Stimulated activated CD4-positive, alpha-beta T cell treated with anti-CD3 and anti-CD28 coated beads, Interleukin-15, amount 100 ng/mL, for 24 hours (primary cell): ENCODE data around the gene ZNF530.
A peak's percentile ranks its signal among the peaks of the same experiment; 100 is the strongest.

Experiments used
- DNase-seq: peaks from one replicate; pipeline ENCODE4 v3.0.0-alpha.2; 2020

Gene ZNF530

DNA sequence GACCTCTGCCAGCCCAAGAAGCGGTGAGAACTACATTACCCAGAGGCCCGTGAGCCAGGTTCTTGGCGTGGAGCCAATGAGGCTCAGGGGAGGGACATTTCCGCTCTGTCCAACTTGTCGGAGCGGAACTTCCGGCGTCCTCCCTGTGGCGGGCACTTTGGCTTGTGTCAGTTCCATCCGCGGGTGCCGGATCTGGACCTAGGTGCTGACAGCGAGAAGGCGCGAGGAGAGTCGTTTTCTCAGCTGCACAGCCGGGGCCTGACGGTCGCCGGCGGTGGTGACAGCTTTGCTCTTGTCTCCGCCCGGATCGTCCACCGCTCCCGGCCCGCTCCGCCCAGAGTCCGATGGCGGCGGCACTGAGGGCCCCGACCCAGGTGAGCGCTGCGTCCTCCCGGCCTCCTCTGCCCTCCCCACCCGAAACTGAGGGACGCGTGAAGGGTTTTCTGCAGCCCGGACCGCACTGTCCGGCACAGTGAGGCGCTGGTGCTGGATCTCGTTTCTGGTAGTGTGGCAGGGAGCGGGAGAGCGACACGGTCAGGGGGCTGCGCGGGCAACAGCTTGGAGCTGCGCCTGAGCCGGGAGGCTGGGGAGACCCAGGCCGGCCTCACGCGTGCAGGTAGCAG is at the start of gene ZNF530:
Gene ZNF530, plus strand, starts transcription at position 125 of the 623 bp plus-strand sequence. CDS start 4,461 bp downstream, outside the sequence.
- peak; percentile 93 for DNase-seq

DNA sequence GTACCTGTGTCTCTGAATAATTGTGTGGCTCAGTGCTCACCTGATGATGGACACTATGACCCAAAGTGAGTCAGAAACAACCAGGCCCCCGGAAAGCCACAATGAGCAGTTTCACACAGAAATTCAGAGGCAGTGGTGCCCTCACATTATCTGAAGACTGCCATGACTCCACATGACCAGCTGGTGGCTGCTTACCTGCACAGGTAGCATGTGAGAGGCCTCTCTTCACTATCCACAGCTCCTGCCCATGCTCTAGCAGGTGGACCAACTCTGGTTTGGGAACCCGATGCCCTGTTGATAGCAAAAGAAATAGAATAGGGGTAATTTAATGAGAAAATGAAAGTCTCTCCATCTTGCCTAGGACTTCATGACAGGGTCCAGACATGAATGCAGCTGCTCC is 47.3 kb upstream of the ZNF530 start:
- DNase-seq, result no peak

DNA sequence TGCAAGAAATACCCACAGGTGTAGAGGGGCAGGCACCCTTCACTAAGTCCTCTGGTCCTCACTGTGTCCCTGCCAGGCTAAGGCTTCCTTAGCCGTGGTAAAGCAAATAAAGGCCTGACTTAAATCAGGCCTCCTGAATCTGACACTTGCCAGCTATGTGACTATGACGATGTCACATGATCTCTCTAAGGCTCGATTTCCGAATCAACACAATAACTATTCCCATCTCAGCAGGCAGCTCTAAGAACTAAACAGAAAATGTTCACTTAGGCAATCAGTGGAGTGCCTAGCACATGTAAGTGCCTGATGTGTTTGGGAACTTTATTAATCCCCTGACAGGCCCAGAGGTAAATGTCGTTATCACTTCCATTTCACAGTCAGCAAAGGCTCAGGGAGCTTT is 42.0 kb upstream of the ZNF530 start:
- no peak for DNase-seq

DNA sequence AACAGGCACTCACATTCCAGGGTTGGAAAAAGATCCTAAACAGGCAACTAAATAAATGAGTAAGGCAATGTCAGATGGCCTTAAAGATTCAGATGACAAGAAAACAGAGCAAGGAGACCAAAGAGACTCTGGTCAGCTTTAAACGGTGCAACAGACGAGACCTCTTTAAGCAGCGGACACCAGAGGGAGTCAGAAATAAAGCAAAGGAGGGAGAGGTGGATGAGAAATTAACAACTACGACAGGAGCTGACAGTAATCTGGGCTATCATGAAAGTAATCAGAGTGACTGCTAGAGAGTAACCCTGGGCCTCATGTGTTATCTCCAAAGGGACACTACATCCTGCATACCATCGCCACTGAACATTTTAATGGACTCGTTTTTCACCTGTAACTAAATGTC is 41.2 kb upstream of the ZNF530 start:
- DNase-seq, result no peak

DNA sequence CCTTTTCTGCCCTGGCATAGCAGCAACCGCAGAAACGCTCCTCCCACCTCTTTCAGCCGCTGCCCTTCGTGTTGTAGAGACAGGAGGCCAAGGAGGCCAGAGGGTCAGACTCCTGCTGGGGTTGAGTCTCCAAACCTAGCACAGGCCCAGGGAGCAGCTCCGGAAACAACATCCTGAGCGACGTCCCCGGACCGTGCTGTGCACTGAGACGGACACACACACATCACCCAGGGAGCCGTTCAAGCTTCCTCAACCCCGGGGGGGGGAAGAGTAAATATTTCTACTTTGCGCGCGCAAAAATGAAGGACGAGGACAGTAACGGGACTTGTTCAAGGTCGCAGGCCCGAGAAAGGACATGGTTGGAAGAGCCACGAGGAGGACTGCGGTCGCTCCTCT is 40.7 kb upstream of the ZNF530 start:
- DNase-seq, result peak; percentile 25

DNA sequence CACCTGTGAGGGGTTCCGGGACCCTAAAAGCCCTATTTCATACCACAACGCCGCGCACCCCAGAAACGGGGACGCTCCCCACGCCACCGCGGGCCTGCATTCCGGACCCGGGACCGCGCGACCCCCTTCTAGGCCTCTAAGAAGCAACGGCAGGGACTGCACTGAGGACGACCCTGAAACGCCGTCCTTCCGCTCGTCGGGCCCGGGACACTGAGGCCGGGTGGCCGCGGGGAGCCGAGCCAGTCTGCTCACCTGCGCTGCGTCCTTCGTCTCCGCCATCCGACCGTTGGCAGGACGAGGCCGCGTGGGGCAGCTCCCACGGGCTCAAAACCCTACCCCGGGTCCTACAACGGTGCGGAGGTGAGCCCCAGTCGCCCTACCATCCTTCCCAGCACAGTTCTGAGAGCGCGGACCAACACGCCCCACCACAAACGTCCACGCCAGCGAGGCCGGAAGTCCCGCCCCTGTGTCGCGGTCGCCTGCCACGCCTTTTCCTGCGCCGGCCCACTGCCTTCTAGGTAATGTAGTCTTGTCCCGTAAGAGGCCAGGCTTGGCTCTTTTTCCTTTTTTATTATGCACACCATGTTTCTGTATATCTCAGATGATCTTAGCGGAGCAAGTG is 40.2 kb upstream of the ZNF530 start, which contains the start of gene ZNF550:
Gene ZNF550, minus strand, starts transcription at position 460 of the 622 bp plus-strand sequence. Its CDS starts 181 bp downstream, at position 279.
- DNase-seq, result peak; percentile 91

DNA sequence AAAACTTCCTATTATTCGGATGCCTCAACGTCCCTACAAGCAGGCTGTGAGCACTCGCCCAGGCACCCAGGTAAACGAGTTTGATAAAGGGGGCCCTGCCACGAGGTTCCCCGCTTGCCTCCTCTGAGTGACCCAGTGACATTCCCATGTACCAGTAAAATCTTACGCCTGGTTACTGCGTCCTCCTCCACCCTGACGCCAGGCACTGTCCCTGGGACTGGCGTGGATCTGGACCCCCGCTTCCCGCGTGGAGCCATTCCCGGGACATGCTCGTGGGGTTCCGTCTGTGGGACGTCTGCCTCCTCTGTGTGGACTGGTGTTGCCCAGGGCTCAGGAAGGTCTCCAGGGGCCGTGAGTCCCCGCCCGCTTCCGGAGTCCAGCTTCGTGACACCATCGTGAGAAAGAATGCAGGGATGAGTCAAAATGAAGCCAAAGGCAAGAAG is 39.6 kb upstream of the ZNF530 start:
- no peak for DNase-seq

DNA sequence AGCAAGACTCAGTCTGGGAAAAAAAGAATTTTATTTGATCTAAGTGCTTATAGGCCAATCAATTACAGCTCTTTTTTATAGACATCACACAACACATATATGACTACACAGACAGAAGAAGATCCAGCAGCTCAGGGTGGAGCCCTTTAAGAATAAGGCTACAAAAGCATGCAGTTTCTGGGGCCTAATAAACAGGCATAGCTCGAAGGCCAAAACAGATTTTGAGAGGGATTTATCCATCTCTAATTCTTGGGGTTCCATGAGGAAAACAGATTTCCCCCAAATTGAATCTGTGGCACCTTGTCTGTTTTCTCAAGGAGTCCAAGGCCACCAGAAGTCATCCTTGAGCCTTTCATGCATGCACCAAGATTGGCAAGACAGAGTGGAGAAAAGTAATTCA is 36.1 kb upstream of the ZNF530 start:
- DNase-seq, result no peak

DNA sequence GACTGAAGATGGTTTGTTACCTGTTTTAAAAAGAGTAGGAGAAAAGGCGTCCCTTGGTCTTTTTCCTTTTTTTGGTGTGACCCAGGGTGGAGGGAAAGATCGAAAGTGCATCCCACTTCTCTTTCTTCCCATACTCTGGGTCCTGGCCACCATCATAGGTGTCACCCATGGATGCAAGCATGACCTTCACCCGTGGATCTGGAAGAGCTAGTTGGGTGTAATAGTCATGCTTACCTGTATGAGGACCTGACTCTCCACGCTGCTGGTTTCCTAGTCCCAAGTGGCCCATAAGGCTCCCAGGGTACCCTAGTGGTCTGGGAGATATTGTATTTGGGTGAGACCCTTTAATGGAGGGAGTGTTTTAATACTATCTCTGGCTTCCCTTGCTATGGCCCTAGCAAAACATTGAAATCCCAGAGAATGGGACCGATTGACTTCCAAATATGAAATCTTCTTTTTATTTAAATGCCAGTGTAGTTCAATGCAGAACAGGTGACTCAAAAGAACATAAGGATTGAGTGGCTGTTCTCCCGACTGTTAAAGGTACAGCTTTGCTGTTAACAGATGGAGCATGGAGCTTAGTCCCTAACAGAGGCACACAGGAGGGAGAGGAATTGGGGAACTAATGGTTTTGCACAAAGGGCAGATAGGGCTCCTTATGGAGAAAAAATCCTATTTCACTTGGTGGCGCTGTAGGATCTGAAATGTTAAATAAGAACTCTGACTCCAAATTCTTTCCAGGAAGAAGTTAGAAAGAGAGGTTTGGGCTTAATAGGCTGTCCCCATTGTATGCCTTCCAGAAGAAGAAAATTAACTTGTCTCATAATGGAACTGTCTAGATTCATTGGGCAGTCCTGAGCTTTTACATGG is 33.1 kb upstream of the ZNF530 start:
- DNase-seq, result peak; percentile 4

DNA sequence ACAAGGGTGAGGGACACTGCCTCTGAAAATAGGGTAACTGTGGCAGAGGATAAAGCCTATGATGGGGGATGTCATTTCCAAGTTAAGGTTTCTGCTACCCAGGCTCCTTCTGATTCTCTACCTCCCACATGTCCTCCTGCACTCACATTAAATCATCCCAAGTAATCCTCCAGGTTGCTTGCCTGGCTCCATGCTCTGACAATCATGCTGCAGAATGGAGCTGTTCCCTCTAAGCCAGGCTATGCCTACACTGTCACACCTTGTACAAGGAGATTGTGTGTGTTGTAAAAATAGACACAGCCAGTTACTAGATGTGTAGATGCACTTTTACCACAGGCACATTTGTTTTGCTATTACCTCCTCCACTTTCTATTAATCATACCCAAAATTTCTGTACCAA is 29.0 kb upstream of the ZNF530 start:
- no peak for DNase-seq

DNA sequence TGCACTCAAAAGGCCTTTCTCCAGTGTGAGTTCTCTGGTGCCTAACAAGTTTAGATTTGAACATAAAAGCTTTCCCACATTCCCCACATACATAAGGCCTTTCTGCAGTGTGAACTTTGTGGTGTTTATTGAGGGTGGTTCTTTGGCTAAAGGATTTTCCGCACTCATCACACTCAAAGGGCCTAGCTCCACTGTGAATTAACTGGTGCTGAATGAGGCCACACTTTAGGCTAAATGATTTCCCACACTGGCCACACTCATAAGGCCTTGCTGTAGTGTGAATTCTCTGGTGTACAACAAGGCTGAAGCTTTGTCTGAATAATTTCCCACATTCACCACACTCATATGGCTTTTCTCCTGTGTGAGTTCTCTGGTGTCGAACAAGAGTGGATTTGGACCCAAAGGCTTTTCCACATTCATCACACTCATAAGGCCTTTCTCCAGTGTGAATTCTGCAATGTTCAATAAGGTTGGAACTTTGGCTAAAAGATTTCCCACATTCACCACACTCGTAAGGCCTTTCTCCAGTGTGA is 27.2 kb upstream of the ZNF530 start:
- no peak for DNase-seq

DNA sequence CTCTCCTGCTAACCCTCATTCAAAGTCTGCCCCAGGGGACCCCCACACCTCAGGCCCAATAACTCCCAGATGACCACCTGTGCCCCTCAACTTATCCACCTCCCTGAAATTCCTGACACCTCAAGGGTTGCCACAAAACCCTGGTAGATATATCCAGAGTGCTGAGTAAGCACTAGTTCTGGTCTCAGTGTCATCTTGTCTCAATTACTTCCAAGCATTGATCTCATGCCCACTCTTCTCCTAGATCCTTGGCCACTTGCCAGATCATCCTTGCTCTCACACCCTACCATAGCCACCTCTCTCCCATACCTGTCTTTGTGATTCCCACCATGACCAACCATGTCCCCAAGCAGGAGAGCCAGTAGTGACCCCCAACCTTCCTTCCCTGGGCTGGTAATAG is 23.0 kb upstream of the ZNF530 start:
- no peak for DNase-seq

DNA sequence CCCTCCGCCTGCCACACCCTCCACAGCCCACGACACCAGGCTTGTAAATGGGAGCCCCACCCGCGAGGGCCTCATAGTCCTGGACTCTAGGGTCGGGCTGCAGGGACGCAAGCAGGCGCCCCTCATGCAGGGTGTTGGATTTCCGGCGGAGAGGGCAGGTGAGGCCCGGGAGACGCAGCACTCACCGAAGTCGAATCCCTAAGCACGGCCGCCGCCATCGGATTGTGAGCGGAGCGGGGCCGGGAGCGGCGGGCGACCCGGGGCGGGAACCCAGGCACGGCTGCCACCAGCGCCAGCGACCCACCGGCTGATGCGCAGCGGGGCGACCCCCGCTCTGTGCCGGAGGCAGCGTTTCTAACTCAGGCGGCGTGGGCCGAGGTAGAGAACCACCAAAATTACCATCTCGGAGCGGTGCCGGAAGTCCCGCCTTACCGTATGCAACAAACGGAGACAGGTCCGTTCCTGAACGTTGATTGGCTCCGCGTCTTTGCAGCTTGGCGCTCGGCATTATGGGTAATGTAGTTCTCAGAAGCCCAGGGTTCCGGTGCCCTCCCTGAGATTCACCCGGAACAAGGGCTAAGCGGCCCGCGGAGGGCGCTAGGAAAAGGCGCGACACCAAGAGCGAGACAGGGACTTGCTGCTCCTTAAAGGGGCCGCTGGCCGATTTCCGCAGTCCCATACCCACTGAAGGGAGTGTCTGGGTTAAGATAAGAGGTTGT is 21.0 kb upstream of the ZNF530 start, which contains the start of gene ZNF416:
Gene ZNF416, minus strand, starts transcription at position 425 of the 719 bp plus-strand sequence. Its CDS starts 207 bp downstream, at position 218.
- peak; percentile 94 for DNase-seq

DNA sequence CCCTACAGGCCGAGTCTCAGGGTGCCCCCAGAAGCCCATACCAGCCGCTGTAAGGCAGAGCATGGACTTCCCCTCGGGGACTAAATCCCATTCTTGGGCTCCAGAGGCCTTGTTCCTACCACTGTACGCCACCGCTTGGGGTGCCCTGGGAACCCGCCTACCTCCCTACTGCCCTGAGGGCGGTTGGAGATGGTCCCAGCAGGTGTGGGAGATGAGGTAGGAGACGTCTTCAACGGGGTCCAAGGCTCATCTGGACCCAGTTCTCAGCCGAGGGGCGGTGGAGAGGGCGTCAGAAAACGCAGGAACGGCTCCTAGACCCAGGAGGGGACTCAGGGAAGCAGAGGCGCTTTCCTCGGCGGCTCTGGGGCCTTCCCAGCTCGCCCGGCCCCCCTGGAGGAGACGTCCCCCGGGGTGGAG is 16.6 kb upstream of the ZNF530 start:
- no peak for DNase-seq

DNA sequence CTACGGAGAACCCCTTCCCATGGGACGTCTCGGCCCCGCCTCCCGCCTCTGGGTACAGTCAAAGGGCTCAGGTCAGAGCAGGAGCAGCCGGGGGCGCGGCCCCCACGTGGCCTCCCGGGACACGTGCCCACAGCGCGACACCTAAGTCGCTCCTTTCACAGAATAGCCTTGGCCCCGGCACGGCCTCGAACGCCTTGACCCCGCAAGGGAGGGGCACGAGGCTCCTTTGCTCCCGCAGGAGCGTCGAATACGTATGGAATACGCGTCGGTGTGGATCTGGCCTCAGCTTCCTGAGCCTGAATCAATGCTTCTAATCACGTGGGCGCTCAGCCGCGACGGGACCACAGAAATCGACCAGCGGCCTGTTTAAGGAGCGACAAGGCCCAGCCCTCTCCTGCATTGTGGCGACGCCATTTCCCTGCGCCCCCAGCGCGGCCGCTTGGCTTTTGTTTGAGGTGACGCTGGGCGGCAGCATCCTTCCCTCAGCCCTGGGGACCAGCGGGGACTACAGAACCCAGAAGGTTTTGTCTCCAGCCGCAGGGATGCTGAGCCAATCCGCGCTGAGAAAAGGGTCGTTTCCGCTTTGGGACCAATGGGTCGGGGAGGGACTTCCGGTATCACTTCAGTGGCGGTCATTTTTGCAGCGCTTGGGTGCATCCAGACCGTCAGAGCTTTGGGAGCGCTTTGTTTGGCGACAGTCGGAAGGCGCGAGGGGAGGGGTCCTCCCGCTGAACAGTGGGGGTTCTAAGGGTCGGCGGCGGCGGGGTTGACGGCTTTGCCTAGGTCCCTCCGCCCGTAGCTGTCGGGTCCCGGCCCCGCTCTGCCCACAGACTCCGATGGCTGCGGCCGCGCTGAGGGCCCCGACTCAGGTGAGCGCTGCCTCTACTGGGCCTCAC is 15.9 kb upstream of the ZNF530 start, which contains the start of gene ZIK1:
Gene ZIK1, plus strand, starts transcription at position 625 of the 896 bp plus-strand sequence. Its CDS starts 212 bp downstream, at position 837.
- DNase-seq, result peak; percentile 86

DNA sequence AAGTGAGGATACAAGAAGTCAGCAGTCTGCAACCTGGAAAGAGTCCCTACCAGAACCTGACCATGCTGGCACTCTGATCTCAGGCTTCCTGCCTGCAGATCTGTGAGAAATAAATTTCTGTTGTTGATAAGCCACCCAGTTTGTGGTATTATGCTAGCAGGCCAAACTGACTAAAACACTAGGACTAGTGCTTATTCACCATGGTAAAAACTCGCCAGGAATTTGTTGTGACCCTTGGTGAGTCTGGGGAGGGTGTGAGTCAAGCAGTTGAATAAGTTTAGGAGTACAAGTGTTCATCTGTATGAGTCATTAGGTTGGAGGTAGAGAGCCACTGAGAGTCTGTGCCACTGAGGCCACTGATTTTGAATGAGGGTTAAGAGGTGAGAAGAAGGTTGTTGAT is 12.2 kb upstream of the ZNF530 start:
- no peak for DNase-seq

DNA sequence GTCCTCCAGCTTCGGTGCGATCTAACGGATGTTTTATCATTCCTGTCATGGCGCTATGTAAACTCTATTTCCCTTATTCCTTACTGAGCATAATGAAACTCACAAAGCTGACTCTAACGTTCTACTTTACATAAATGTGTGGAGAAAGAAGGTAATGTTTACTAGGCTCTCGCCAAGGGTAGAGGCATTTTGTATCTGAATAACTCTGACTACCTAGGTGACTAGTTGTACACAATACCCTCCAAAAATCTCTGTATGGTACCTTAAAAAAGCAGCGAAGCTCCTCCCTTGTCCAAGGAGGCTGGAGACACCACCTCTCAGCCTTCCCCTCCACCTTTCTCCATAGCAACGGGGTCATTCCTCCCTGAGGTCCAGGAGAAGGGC is 316 bp upstream of the ZNF530 start:
- no peak for DNase-seq

DNA sequence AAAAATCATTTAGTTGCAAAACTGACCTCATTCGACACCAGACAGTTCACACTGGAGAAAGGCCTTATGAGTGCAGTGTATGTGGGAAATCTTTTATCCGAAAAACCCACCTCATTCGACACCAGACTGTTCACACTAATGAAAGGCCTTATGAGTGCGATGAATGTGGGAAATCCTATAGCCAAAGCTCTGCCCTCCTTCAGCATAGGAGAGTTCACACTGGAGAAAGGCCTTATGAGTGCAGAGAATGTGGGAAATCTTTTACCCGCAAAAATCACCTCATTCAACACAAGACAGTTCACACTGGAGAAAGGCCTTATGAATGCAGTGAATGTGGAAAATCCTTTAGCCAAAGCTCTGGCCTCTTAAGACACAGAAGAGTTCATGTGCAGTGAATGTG is 7.2 kb downstream of the ZNF530 start:
- no peak for DNase-seq

DNA sequence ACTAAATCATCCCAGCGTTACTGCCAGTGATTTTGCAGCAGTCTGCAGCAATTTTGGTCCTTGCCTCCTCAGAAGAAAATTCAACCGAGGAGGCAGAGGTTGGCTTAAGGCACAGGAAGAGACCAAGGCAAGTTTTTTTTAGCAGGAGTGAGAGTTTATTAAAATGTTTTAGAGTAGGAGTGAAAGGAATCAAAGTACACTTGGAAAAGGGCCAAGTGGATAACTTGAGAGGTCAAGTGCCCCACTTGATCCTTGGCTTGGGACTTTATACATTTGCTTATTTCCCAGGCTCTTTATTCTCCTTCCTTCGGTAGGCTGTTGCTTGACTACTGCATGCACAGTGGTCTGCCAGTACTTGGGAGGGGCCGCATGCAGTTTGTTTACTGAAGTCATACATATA is 11.4 kb downstream of the ZNF530 start:
- DNase-seq, result no peak

DNA sequence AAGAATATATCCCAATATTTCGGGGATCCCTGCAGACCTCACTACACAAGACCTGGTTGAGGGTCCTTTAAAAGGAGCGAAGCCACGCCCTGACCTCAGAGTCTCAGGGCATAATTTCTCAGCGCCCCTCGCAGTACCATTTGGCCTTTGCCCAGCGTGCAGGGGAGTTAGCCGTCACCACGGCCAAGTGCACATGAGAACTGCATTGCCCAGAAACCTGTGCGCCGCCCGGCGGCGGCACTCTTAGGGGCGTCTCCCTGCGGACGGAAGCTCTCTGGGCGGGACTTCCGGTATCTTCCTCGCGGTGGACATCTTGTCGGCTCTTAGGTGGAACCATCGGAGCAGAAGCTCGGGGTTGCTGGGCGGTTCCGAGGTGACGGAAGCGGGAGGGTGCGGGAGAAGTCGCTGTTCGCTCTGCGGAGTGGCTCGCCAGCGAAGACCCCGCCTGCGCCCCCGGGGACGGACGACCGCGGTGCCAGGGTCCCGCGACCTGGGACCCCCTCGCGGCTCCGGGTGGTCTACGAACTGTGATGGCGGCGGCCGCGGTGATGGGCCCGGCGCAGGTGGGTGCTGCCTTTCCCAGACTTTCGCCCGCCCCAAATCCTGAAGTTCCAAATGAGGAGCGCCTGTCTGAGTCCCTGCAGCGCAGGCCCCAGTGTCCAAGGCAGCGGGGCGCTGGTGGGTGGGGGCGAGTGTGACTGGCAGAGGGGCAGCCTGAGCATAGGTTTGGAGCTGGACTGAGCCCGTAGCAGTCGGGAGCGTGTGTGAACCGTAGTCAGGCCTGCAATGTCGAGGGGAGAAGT is 14.5 kb downstream of the ZNF530 start, which contains the start of gene ZNF134:
Gene ZNF134, plus strand, starts transcription at position 302 of the 803 bp plus-strand sequence. CDS start 5,227 bp downstream, outside the sequence.
- peak; percentile 93 for DNase-seq
